ENCODE data around the gene HLA-G. TPM values are rescaled to one million over a fixed set of nuclear protein-coding genes. Genes with fewer than 3 reads are reported as not detected.

Gene HLA-G
- total RNA-seq, 1 experiment from 2014 or later = not detected

DNA sequence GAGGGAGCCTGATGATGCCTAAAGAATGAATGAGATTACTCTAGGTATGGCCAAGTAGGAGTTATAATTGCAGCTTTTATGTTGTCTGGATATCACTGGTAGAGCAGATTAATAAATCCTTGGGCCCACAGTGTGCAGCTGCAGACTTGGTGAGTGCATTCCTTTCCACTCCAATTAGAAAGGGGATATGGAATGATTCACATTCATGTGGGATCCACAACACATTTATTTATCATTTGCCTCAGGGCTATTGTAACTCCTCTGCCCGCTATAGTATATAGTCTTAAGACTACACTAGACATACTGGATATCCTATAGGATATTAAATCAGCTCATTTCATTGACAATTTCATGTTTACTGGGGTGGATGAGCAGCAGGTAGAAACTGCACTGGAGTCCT, 11.6 kb upstream of the HLA-G start:
- DNase-seq (ENCODE audit: low read depth) = no peak

DNA sequence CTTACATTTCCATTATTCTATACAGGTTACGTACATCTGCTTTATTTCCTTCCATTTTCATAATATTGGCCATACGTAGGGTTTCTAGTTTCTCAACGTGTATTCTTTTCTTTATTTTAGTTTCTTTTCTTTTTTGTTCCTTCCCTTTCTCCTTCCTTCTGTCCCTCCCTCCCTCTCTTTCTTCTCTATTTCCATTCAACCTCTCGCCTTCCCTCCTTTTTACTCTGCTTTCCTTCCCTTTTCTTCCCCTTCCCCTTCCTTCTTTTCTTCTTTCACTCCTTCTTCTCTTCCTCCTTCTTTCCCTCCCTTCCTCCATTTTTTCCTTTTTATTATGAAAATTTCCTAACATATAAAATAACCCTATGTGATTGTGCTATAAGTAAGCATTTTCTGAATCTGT, 8.7 kb upstream of the HLA-G start:
- no peak for DNase-seq (ENCODE audit: low read depth)

DNA sequence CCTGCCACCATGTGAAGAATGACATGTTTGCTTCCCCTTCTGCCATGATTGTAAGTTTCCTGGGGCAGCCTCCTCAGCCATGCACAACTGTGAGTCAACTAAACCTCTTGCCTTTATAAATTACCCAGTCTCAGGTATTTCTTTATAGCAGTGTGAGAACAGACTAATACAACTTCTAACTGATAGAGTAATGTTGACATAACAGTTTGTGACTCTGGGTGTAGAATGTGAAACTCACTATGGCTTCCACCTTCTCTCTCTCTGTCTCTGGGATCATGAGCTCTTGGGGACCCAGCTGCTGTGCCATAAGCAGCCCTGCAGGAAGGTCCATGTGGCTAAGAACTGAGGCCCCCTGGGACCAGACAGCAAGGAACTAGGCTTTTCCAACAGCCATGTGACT, 3.5 kb upstream of the HLA-G start:
- no peak for DNase-seq (ENCODE audit: low read depth)

DNA sequence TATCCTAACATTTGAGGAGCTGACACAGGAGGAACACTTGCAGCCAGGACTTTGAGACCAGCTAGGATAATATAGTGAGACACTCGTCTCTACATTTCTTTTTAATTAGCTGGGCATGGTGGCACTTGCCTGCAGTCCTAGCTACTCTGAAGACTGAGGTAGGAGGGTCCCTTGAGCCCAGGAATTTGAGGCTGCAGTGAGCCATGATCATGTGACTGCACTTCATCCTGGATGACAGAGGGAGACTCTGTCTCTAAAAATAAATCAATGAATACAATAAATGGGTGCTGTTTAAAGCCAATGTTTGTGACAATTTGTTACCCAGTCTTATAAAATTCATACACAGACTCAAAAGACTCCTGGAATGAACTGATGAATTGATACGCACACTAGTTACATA, 1.8 kb upstream of the HLA-G start:
- DNase-seq (ENCODE audit: low read depth) = no peak

GRCh38 chr6:29826271-29826670, 1.4 kb upstream of the HLA-G start:
- DNase-seq (ENCODE audit: low read depth) = no peak

GRCh38 chr6:29828471-29828797, 809 bp downstream of the HLA-G start:
- no peak for DNase-seq (ENCODE audit: low read depth)

- no peak for DNase-seq (ENCODE audit: low read depth)
Observed at GRCh38 chr6:29829766-29830165, 2.1 kb downstream of the HLA-G start.

DNA sequence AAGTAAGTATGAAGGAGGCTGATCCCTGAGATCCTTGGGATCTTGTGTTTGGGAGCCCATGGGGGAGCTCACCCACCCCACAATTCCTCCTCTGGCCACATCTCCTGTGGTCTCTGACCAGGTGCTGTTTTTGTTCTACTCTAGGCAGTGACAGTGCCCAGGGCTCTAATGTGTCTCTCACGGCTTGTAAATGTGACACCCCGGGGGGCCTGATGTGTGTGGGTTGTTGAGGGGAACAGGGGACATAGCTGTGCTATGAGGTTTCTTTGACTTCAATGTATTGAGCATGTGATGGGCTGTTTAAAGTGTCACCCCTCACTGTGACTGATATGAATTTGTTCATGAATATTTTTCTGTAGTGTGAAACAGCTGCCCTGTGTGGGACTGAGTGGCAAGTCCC, 2.8 kb downstream of the HLA-G start:
- no peak for DNase-seq (ENCODE audit: low read depth)

DNA sequence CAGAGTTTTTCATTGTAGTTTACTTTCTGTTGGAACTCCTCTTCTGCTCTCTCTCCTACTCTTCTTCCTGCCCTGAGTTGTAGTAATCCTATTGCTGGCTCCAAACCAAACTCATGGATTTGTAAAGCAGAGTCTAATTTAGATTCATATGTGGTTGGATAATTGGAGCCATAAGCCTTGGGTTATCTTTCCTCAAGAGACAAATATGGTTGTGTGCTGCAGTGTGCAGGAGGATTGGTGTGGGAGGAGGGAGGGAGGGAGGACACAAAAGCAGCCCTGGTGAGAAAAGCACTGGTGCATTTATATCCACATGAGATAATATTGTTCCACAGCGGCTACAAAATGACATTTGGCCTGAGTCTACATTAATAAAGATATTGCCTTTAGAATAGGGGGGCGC, 4.2 kb downstream of the HLA-G start:
- DNase-seq (ENCODE audit: low read depth) = no peak

- DNase-seq (ENCODE audit: low read depth) = no peak
Observed at GRCh38 chr6:29834564-29835436, 7.2 kb downstream of the HLA-G start.

DNA sequence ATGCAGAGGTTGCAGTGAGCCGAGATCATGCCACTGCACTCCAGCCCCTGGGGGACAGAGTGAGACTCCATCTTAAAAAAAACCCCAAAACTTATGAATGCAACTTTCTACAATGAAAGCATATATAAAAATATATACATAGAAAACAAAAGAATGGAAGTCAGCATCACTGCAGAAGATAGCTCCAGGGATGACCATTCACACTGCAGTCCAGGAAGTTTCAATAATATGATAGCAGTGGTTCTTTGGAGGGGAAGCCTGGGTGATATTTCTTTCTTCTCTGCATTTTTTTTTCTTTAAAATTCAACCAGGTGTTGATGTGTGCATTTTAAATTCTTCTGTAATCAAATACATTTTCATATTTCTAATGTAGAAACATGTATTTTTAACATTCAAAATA, 12.3 kb downstream of the HLA-G start:
- DNase-seq (ENCODE audit: low read depth) = no peak

GRCh38 chr6:29841030-29841429, 13.4 kb downstream of the HLA-G start:
- no peak for DNase-seq (ENCODE audit: low read depth)

- no peak for DNase-seq (ENCODE audit: low read depth)
Observed at GRCh38 chr6:29845405-29846006, 17.9 kb downstream of the HLA-G start.

- peak; percentile 31 for DNase-seq (ENCODE audit: low read depth)
Observed at GRCh38 chr6:29847871-29848630, 20.4 kb downstream of the HLA-G start.

DNA sequence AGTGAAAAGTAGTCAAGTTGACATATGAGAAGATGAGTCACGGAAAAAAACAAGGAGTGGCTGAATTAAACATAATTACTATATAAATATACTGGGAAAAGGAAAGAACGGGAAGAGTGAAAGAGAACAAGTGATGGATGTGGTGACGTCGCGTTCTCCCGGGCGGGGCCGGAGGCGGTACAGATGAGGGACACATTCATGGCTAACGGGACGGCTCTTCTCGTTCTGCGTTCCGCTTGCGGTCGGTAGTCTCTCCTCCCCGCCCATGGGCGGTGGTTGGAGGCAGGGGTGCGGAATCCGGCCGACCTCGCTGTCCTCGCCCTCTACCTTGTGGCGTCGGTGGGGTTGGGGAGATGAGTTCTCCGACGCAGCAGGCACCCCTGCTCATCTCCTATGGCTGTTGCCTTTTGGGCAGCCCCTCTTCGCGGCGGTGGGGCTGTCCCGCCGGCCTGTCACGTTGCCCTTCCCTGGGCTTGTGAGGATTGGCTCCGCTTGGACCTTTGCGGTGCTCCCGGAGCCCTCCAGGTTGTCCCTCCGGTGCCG, 22.5 kb downstream of the HLA-G start:
- no peak for DNase-seq (ENCODE audit: low read depth)

DNA sequence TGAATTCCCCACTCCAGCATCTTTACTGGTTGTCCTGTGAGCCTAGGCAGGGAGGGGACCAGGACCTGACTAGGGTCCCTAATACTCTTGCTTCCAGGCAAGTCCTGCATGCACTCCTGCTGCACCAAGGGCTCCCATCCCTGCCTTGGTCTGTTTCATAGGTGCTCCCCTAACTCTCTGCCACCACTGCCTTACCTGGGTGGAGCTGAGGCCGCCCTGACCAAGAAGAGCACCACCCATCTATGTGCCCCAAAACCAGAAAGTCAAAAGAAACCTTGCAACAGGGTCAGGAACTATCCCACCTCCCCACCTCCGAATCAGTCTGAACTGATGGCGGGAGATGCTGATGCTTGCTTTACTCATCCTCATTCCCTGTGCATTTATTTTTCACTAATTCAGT, 23.6 kb downstream of the HLA-G start:
- DNase-seq (ENCODE audit: low read depth) = no peak

DNA sequence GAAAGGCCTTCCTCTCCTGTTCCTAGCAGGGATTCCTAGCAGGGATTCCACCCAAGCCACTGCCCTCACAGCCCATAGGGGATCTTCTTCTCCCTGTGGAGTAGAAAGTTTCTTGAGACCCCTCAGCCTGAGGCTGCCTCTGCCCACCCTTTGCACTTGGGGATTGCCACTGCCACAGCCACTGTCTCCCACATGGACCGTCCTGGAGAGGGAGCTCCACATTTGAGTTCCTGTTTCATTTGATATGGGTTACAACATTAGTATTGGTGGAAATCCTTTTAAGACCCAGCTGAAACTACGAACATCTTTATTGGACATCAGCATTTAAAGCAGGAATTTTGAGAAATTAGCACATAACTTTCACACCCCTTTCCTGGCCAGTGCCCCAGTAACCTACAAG, 25.6 kb downstream of the HLA-G start:
- DNase-seq (ENCODE audit: low read depth) = no peak

- DNase-seq (ENCODE audit: low read depth) = no peak
Observed at GRCh38 chr6:29858006-29858405, 30.4 kb downstream of the HLA-G start.

GRCh38 chr6:29861521-29862255, 34.1 kb downstream of the HLA-G start:
- DNase-seq (ENCODE audit: low read depth) = no peak

DNA sequence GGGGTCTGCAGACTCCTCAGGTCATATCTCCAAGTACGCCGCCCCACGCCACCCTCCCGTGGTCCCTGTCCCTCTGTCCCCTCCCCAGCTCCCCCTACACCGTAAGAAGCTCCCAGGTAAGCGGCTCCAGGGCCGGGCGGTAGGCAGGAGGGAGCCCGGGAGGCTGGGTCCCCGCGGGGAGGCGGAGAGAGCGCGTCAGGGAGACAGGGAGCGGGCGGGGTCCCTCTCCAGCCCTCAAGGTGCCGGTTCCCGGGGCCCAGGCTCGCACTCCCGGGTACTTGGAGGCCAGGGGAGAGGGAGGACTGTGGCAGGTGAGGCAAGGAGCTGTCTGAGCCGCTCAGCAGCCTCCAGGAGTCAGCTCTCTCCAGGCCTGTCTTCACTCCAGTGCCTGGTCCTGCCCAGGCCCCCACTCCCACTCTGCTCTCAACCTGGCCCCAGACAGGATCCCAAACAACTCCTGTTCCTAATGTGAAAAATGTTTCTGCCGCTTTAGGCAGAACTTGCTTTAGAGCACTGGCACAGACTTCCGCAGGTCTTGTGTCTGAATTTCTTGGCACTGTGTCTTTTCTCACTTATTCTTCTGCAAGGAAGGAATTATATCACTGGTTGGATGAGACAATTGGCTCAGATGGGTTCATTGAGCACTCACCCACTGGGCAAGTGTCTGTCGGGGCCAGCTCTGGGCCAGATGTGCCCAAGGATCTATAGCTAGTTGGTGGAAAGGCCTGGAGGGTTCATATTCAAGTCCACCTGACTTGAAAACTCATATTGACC, 36.6 kb downstream of the HLA-G start:
- no peak for DNase-seq (ENCODE audit: low read depth)

GRCh38 chr6:29865631-29866030, 38.0 kb downstream of the HLA-G start:
- DNase-seq (ENCODE audit: low read depth) = no peak
